GM21367 (cell line): ENCODE measurements around the gene ALOX5AP.
A peak's percentile ranks its signal among the peaks of the same experiment; 100 is the strongest.
"Not testable (repeated sequence)": the region's sequence is repeated elsewhere in the genome, so short reads cannot be mapped to it uniquely, and the experiment has no call there.

ENCODE experiments used
- ATAC-seq: cut with Tn5 transposase; IDR thresholded peaks from one replicate; pipeline ENCODE4 v1.9.1; 2021; ENCODE audit not compliant: unreplicated experiment

Gene ALOX5AP

DNA sequence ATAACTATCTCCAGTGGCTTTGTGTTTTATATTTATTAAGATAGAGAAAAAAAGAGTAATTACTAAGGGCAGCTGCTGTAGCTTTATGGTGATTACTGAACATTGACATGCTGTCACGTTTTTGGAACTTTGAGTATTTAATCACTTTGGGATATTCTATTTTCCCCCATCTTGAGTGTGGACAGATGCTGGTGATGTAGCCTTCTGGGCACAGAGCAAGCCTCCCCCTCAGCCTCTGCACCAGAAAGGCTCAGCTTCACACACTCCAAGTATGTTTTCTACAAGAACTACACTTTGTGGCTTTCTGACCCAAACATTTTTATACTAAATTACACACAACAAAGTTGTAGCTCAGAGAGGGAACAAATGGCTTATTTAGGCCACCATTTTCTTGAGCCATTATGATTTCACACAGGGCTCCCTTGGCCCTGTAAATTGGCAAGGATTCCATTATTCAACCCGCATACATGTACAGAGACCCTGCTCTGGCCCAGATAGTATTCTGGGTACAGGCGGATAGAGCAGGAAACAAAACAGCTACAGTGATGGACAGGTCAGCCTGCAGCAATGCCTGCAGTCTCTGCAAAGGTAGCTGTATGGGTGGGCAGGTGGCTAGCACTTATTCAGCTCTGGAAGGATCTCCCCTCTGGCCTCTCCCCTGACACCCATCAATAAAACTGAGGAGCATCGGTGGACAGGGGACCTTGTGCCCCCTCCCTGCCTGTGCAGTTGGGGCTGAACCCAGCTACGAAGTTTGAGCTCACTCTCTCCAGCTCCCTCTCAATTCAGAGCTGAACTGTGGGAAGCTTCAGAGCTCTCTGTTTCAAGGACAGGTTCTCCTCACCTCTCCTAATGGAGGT lies 1.3 kb downstream of the ALOX5AP start:
- no peak for ATAC-seq

DNA sequence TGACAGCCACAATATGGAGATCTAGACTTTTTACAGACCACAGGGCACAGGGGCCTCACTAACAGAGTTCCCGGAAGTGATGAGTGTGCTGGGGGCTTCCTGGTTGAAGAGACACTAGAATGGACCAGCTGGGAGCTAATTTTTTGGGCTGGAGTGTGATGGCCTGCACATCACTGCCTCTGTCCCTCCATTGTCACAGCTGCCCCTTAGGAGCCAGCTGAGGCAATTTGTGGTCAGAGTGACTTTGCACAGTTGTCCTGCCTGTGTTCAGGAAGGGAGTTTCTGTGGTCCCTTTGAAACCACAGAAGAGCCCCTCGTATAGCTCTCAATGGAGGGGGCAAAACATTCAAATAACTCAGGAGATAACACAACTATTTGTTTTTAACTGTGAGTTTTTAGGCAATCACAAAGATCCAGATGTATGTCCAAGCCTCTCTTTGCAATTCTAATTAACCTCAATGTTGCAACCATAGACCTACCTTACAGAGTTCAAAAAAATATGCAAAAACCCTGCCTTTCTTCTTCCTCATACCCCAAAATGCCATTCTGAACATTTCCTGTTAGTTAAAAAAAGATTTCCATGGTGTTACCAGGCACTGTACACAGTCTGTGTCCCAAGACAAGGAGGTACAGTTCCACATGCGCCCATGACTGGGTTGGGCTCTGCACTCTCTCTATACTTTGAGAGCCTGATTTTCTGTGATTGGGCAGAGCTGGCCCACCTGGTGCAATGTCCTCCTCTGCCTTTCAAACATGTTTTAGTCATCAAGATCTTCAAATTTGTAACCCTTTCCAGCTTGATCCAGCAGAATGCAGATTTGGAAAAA lies 2.4 kb downstream of the ALOX5AP start:
- no peak for ATAC-seq

DNA sequence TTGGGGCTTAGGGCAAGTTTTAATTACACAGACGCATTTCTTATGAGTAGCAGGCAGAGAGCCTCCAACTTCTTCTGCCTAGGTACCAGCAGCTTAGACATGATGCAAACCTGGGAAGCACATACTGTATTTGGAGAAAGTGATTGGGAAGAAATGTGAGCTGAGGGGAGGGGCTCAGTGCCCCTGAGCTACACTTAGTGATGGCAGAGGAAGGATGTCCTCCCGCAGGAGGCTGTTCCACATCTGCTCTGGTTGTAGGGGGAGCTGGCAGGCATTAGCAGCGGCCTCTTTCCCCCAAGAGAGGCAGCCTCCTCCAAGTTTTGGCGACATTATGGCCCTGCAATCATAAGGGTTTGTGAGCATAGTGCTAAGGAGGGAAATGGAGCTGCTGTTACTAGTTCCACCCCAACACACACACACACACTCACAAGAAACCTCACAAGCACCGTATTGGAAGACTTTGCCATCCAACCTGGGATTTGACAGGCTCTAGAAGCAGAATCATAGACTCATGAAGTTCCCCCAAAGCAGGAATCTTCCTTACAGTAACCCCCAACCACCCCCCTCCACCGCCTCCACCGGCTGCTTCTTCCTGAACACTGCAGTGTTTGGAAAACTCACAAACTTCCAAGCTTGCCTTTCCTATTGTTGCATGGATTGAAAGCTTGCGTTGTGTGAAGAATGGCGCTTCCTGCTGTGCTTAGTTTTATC lies 3.3 kb downstream of the ALOX5AP start:
- ATAC-seq: no peak

DNA sequence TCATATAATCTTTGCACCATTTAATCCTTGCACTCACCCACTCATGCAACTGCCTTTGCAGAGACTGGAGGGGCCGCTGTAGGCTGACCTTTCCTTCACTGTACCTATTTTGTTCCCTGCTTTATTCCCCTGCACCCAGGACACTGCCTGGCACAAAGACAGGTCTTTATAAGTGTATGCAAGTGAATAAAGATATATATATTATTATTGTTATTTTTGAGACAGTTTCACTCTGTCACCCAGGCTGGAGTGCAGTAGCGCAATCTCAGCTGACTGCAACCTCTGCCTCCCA lies 3.8 kb downstream of the ALOX5AP start:
- no peak for ATAC-seq

DNA sequence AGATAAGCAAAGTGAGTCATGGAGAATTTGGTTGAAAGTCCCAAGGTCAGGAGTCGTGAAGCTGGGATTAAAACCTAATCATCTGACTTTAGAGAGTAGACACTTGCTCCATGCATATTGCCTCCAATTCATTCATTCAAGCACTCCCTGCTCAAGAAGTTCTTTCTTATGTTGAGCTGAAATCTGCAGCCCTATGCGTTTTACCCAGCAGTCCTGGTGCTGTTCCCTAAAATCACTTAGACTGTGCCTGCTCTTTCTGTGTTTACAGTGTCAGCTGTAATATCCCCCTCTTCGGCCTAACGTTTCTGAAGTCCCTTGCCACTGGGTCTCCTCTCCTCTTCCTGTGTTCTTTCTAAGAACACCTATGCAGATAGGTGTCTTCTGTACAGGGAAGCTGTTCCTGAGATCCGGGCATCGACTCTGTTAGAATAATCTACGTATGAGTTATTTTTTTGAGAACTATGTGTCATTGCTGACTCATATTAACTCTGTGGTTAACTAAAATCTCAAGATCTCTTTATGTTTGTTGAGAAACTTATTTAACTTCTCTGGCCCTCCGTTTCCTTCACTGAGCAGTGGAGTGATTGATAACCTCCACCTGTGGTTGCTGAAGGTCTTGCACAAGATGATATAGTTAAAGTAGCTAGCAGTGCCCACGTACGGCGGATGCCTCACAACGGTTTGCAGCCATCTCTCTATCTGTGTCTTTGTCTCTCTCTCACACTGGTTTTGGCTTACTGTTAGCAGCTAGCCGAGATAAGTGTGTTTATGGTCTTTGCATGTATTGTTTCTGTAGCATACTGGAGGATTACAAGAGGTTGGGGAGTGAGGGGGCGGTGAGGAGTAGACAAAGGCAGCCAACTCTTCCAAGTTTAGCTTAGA lies 4.7 kb downstream of the ALOX5AP start:
- ATAC-seq: peak; percentile 30

DNA sequence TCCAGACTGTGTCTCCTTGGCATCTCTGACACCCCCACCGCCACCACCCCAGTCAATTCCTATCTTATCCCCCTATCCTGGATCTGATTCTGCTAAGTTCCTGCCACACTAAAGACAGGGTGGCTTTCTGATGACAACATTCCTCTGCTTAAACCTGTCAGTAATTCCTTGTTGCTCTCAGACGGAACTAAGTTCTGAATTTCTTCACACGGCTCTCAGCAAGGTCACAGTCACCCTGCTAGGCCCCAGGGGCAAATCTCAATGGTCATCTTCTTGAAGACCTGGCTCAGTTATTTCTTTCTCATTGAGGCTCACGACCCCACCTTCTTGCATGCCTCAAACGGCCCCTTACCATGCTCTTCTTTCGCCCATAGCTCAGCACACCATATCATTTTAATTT lies 7.6 kb downstream of the ALOX5AP start:
- no peak for ATAC-seq

DNA sequence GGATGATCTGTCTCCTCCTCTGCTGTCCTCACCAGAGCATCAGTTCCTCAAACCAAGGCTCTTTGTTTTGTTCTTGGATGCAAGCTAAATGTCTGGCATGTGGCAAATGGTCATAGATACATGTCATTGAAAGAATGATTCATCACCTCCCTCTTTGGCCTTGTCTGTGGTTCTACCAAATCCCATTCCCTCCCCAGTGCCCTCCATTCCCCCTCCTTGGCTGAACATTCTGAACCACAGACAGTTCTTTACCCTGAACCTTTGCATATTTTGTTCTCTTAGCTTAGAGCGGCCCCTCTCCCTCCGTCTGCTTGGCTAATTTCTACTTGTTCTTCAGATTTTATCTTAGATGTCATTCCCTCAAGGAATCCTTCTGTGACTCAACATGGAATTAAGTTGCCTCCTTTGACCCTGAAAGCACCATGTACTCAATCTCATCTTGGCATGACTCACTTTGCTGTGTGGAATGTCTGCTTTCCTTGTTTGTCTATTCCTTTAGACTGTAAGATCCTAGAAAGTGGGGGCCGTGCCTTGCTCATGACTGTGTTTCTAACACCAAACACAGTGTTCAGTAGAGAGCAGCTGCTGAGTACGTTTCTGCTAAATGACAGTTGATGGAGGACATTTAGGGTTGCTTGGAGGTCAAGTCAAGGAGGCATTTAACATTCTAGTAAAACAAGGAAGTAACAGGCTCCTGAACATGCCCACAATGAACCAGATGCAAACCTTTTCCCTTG lies 8.1 kb downstream of the ALOX5AP start:
- ATAC-seq: no peak

DNA sequence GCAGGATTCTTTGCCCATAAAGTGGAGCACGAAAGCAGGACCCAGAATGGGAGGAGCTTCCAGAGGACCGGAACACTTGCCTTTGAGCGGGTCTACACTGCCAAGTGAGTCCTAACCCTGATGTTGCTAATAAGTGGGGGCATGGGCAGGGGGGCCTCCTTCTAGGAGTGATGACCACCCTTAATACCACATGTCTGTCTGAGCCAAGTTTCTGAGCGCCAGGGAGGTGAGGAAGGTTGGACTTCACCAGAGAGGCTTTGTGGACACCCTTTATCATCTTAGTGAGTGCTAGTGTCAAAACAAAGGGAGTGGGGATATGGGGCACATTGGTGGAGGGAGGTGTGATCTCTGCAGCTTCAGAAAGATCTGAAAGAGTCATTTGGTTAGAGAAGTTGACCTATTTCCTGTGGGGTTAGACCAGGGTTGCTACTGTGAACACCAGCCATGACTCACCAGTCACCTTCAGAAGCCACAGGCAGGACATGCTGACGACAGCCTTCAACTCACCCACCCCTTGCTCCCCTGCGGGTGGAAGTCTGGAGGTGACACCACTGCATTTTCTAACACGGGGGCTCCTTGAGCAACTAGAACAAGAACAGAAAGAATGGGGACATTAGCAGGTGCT lies 8.8 kb downstream of the ALOX5AP start:
- peak; percentile 95 for ATAC-seq

DNA sequence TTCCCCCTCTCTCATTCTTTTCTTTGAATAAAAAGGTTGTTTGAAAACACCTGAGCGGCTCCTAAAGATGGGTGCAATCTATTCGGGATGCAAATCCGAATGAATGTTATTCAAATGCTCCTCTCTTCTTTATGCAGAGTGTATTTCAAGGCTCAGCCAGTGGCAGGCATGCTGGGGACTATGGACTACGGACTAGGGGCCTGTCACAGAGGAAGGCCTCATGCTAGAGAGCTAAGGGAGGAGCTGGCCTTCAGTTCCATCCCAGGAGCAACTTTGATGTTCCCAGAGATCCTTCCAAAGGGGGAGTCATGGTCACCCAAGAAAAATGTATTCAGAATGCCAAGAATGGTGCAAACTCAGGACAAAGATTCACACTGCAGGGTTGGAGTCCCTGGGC lies 9.3 kb downstream of the ALOX5AP start:
- no peak for ATAC-seq

DNA sequence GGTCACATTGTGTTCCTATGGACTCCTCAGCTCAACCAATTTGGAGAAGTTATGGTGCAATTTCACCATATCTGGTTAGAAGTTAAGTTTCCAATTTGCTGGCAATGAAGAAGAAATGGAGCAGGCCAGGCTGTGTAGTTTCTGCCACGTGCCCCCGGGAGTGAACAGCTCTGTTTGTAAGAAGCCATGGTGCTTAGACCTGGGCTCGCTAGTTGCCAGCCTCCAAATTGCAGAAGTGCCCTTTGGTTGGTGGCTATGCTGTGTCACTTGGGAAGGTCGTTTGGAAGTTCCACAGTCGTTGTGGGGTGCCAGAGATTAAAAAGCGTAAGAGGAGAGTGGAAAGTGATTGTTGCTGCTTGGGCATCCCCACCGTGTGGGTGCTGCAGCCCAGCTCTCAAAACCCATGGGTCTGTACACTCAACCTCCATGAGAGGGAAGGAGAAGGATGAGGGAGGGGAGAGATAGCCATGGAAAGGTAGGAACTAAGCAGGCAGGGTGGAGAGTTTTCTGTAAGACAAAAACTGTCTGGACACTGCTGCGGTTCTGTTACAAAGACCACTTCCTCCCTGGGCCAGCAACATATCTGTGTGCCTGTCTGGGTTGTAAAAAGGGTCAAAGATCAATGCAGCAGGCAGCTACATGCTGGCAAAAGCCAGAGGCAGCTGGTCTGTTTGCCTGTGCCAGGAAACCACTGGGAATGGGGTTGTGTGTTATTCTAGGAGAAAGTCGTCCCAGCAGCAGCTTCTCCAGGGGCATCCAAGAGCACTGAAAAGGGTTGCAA lies 10.8 kb downstream of the ALOX5AP start:
- no peak for ATAC-seq

DNA sequence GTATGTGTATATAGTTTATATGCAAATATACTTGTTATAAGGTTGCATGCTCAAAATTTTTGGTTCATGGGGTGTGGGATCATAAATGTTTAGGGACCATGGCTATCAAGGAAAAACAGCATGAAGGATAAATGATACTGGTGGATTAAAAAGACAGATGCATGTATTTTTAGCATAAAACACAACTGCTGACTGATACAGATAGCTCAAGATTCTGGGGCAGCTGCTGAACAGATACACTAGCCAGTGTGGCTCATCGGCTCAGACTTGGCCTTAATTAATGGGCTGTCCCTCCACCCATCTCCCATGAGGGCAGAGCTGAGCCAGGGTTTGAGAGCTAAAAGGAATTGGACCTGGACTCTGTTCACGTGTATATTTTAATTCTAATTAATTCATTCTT lies 11.4 kb downstream of the ALOX5AP start:
- ATAC-seq: no peak

DNA sequence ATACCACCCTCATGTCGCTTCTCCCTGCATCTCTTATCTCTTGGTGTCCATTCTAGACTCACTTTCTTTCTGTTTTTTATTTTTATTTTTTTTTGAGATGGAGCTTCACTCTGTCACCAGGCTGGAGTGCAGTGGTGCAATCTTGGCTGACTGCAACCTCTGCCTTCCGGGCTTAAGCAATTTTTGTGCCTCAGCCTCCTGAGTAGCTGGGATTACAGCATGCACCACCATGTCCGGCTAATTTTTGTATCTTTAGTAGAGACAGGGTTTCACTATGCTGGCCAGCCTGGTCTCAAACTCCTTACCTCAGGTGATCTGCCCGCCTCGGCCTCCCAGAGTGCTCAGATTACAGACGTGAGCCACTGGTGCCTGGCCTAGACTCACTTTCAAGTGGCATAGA lies 12.5 kb downstream of the ALOX5AP start:
- not testable (repeated sequence) for ATAC-seq

DNA sequence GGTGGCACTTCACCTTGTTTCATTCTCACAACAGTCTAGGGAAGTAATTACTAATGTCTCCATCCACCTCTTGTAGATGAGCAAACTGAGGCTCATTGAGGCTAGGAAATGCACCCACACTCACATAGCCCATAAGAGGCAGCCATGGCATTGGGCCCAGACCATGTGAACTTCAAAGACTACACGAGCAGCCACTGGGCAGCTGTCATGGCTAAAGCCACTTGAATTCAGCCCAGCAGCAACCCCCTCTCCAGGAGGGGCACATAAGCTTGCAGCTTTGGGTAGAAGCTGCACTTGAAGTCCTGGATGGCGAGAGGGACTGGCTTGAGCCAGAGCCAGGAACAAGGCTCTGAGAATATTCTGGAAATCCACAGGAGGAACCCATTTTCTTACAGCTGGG lies 13.4 kb downstream of the ALOX5AP start:
- no peak for ATAC-seq

DNA sequence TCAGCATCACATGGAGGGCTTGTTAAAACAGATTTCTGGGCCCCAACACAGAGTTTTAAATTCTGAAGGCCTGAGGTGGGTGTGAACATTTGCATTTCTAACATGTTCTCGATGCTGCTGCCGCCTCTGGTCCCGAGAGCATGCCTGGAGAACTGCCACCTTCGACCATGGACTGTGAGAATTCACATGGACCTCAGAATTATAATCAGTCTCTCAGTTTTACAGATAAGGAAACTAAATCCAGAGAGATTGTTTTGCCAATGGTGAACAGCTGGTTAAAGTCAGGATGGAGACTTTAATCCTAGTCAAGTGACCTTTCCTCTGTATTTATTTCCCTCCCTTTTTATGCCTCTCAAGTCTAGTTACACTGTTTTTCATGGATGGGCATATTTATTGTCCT lies 14.7 kb downstream of the ALOX5AP start:
- ATAC-seq: no peak

DNA sequence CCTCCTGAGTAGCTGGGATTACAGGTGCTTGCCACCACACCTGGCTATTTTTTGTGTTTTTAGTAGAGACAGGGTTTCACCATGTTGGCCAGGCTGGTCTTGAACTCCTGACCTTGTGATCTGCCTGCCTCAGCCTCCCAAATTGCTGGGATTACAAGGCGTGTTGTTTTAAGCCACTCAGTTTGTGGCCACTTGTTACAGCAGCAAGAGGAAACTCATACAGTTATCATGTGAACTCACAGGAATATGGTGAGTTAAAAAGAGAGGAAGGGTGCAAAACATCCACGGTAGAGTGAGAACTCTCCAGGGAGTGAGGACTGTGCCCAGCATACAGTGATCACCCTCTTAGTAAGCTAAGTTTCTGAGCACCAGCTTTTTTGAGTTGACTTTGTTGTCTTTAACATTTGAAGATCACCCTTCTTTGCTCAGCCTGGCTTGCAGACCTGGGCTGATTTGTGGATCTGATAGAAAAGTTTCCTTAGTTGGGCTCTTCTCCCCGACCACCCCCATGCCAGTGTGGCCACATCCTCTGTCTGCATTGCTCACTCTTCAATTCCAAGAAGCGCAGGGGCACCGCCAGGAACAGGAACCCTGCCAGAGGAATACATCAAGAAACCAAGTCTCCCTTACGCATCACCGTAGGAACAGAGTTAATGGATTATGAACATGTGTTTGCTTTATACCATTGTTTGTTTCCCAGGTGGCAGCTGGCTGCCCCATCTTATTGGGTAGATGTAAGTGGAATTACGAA lies 16.0 kb downstream of the ALOX5AP start:
- no peak for ATAC-seq

DNA sequence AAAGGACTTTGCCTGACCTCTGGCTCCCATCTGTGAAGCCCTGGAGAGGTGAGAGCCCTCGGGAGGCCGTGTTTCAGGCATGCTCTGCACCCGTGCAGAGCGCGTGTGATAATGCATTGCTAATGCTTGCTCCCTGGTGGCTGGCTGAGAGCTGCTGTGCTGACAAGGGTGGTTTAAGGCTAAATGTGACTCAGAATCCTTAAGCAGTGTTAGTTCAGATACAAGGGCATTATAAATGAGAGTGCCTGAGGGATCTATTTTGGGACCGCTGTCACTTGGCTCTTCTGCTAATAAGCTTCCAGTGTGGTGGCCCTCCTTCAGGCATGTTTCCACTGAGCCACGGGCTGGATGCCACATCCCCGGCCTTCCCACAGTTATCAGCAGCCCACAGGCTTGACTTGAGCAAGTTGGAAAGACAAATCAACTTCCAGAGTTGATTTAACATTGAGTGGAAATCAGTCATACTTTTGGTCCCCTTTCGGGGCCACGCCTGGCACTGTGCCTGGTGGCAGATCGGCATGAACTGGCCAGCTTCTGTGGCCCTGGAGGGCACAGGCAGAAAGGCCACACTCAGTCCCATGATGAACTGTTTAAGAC lies 17.0 kb downstream of the ALOX5AP start:
- ATAC-seq: no peak

DNA sequence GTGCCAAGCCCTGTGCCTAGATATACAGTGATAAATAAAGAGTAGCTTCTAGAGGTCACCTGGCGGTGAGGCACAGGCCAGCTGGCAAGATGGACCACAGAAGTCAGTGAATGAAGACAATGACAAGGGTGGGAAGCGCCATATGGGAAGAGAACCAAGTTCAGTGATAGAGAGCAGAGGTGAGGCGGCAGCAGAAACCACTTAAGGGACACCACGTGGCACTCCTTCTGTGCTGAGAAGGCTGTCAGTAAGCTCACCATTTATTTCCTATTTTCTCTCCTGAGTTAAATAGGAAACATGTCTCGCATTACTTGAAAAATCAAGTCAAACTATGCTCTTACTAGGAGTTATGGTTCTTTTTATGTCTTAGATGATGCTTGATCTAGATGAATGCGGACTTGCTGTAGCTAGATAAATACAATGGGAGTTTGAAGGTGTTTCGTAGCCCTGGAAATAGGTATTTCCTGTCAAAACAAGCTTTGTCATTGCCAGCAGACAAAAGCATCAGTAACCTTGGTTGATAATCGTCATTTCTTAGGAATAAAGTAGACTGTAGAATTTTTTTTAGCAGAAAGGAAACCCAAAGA lies 17.8 kb downstream of the ALOX5AP start:
- no peak for ATAC-seq
